ENCODE measurements around the gene VSIG4.

GRCh38 chrX:66008328-66008970, 31.4 kb downstream of the VSIG4 start:
- no peak for TF ChIP-seq POLR2AphosphoS5 (IDR thresholded peaks at IDR 0.05; ENCODE audit: low read length)
- TF ChIP-seq ASH2L (IDR thresholded peaks at IDR 0.05; ENCODE audit: borderline replicate concordance, low read depth), result no peak
- no peak for TF ChIP-seq REST (IDR thresholded peaks at IDR 0.05; ENCODE audit: low read depth, low read length)

All from GM12878 (cell line).